WTC11 (cell line): Measurements from ENCODE around the gene STK17B. TPM values are rescaled to one million over a fixed set of nuclear protein-coding genes. Genes with fewer than 3 reads are reported as not detected.

Source experiments
- ATAC-seq: fragments of 200-7000 bp; cut with Tn5 transposase; 2 replicates; pipeline ENCODE4 v1.10.0; 2021; ENCODE audit warnings: mild to moderate bottlenecking, moderate library complexity
- CTCF ChIA-PET: fragments of 300-600 bp; sonication (Branson Sonifier 250); formaldehyde crosslinking; loops from one replicate; lab custom pipeline; 2021; ENCODE audit warnings: antibody characterized with exemption; lab: Charles Lee
- POLR2A ChIA-PET: fragments of 350-600 bp; sonication (Branson Sonifier 250); formaldehyde crosslinking; loops from one replicate; lab custom pipeline; 2021; ENCODE audit warnings: antibody characterized with exemption; lab: Charles Lee
- DNase-seq: peaks from one replicate; pipeline ENCODE4 v3.0.0; 2021; ENCODE audit warnings: low spot score
- H3K27ac Mint-ChIP-seq: 2 replicates; pipeline ENCODE4 v1.8.0; 2021; ENCODE audit warnings: mixed read lengths
- H3K27me3 Mint-ChIP-seq: 2 replicates; pipeline ENCODE4 v1.8.0; 2021; ENCODE audit warnings: low read depth, mild to moderate bottlenecking, moderate library complexity, mixed read lengths
- H3K36me3 Mint-ChIP-seq: 2 replicates; pipeline ENCODE4 v1.8.0; 2021; ENCODE audit warnings: mixed read lengths
- H3K4me1 Mint-ChIP-seq: 2 replicates; pipeline ENCODE4 v1.8.0; 2022; ENCODE audit warnings: mixed read lengths
- H3K4me3 Mint-ChIP-seq: 2 replicates; pipeline ENCODE4 v1.8.0; 2021; ENCODE audit warnings: mild to moderate bottlenecking, moderate library complexity, mixed read lengths
- H3K9me3 Mint-ChIP-seq: 2 replicates; pipeline ENCODE4 v1.8.0; 2021; ENCODE audit warnings: mixed read lengths
- ATF2 ChIP-seq: sonication (generic); formaldehyde crosslinking; IDR thresholded peaks from 2 replicates; pipeline ENCODE4 v1.8.1; 2022; ENCODE audit warnings: low read depth, missing genetic modification reagents, borderline replicate concordance
- ATF3 ChIP-seq: sonication (generic); formaldehyde crosslinking; conservative IDR thresholded peaks from 2 replicates; pipeline ENCODE4 v1.8.1; 2022; ENCODE audit warnings: mild to moderate bottlenecking, missing genetic modification reagents
- ELF4 ChIP-seq: sonication (generic); formaldehyde crosslinking; IDR thresholded peaks from 2 replicates; pipeline ENCODE4 v1.8.1; 2022; ENCODE audit warnings: low read depth, mild to moderate bottlenecking, moderate library complexity, missing genetic modification reagents
- ERG ChIP-seq: fragments of 250-450 bp; sonication (Bioruptor Pico); IDR thresholded peaks from 2 replicates; pipeline ENCODE4 v1.8.0; 2021; ENCODE audit warnings: mild to moderate bottlenecking
- ESRRA ChIP-seq: sonication (generic); formaldehyde crosslinking; IDR thresholded peaks from 2 replicates; pipeline ENCODE4 v1.8.1; 2022; ENCODE audit warnings: mild to moderate bottlenecking, missing genetic modification reagents, borderline replicate concordance
- JUN ChIP-seq: sonication (generic); formaldehyde crosslinking; IDR thresholded peaks from 2 replicates; pipeline ENCODE4 v1.8.0; 2023; ENCODE audit warnings: mild to moderate bottlenecking, missing genetic modification reagents
- KAT7 ChIP-seq: sonication (generic); formaldehyde crosslinking; IDR thresholded peaks from 2 replicates; pipeline ENCODE4 v1.8.1; 2023; ENCODE audit warnings: missing genetic modification reagents, mild to moderate bottlenecking, borderline replicate concordance
- NR2C2 ChIP-seq: sonication (generic); formaldehyde crosslinking; IDR thresholded peaks from 2 replicates; pipeline ENCODE4 v1.8.0; 2022; ENCODE audit warnings: mild to moderate bottlenecking, missing genetic modification reagents
- NR3C1 ChIP-seq: sonication (generic); formaldehyde crosslinking; conservative IDR thresholded peaks from 2 replicates; pipeline ENCODE4 v1.8.1; 2023; ENCODE audit warnings: low read depth, mild to moderate bottlenecking, missing genetic modification reagents
- OVOL2 ChIP-seq: fragments of 250-450 bp; sonication (Bioruptor Pico); IDR thresholded peaks from 2 replicates; pipeline ENCODE4 v1.9.0; 2021; ENCODE audit warnings: mild to moderate bottlenecking, borderline replicate concordance
- RELA ChIP-seq: sonication (generic); formaldehyde crosslinking; IDR thresholded peaks from 2 replicates; pipeline ENCODE4 v1.8.1; 2022; ENCODE audit warnings: missing genetic modification reagents, mild to moderate bottlenecking, borderline replicate concordance
- RORB ChIP-seq: fragments of 250-450 bp; sonication (Bioruptor Pico); IDR thresholded peaks from 2 replicates; pipeline ENCODE4 v1.9.0; 2021; ENCODE audit warnings: mild to moderate bottlenecking
- SP1 ChIP-seq: sonication (generic); formaldehyde crosslinking; conservative IDR thresholded peaks from 2 replicates; pipeline ENCODE4 v1.8.1; 2022; ENCODE audit warnings: missing genetic modification reagents
- ZNF138 ChIP-seq: sonication (generic); formaldehyde crosslinking; conservative IDR thresholded peaks from 2 replicates; pipeline ENCODE4 v1.8.1; 2022; ENCODE audit warnings: mild to moderate bottlenecking, moderate library complexity, missing genetic modification reagents
- ZNF317 ChIP-seq: sonication (generic); formaldehyde crosslinking; IDR thresholded peaks from 2 replicates; pipeline ENCODE4 v1.8.1; 2023; ENCODE audit warnings: low read depth, mild to moderate bottlenecking, moderate library complexity, missing genetic modification reagents, borderline replicate concordance
- ZNF423 ChIP-seq: fragments of 250-450 bp; sonication (Bioruptor Pico); IDR thresholded peaks from 2 replicates; pipeline ENCODE4 v2.1.2; 2022; ENCODE audit warnings: mild to moderate bottlenecking, moderate library complexity
- ZNF532 ChIP-seq: fragments of 250-450 bp; sonication (Bioruptor Pico); IDR thresholded peaks from 2 replicates; pipeline ENCODE4 v1.9.0; 2021; ENCODE audit warnings: mild to moderate bottlenecking, borderline replicate concordance
- ZSCAN18 ChIP-seq: fragments of 250-450 bp; sonication (Bioruptor Pico); IDR thresholded peaks from 2 replicates; pipeline ENCODE4 v2.1.2; 2022; ENCODE audit warnings: mild to moderate bottlenecking, moderate library complexity
- total RNA-seq: library from RNA; stranded (reverse); gene quantifications from 3 replicates; pipeline ENCODE4 v1.2.3, GENCODE V29; 2021
- TF ChIP-seq, protein P1 (sequence below): fragments of 250-450 bp; sonication (Bioruptor Pico); IDR thresholded peaks from 2 replicates; pipeline ENCODE4 v1.9.0; 2021; ENCODE audit warnings: mild to moderate bottlenecking

Gene STK17B
- total RNA-seq, 1 experiment from 2014 or later, result 11.8 TPM

GRCh38 chr2:196088203-196088602, 83.2 kb downstream of the STK17B start:
- Mint-ChIP-seq H3K4me1 (no peaks in the 10 kb centered on the region), H3K36me3 (peaks cover 35% of the 10 kb centered on the region), H3K27me3 (no peaks in the 10 kb centered on the region; the same call in none of the 2 replicates), H3K4me3 (no peak overlapping the region), H3K27ac (no peak overlapping the region), H3K9me3 (peaks cover 47% of the 10 kb centered on the region)
- TF ChIP-seq RORB (CRISPR knock-in tag) (no peak), JUN (CRISPR knock-in tag) (no peak), ESRRA (CRISPR knock-in tag) (no peak), ELF4 (CRISPR knock-in tag) (no peak), ATF3 (CRISPR knock-in tag) (no peak), ZNF317 (CRISPR knock-in tag) (no peak), ZNF532 (CRISPR knock-in tag) (no peak), ERG (no peak), ZNF423 (no peak), OVOL2 (CRISPR knock-in tag) (no peak), ATF2 (CRISPR knock-in tag) (no peak), KAT7 (CRISPR knock-in tag) (no peak), NR3C1 (CRISPR knock-in tag) (no peak), ZSCAN18 (no peak), ZNF138 (no peak), SP1 (CRISPR knock-in tag) (no peak), NR2C2 (no peak), RELA (CRISPR knock-in tag) (no peak)
- TF ChIP-seq, protein P1, sequence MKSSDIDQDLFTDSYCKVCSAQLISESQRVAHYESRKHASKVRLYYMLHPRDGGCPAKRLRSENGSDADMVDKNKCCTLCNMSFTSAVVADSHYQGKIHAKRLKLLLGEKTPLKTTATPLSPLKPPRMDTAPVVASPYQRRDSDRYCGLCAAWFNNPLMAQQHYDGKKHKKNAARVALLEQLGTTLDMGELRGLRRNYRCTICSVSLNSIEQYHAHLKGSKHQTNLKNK (CRISPR knock-in tag), result no peak
- DNase-seq (no peak), ATAC-seq (no peak)
- ChIA-PET POLR2A (no interaction called here), CTCF (no interaction called here)
